Liver (tissue), 9 donors: ENCODE results near the gene OSBPL10. TPM values are rescaled to one million over a fixed set of nuclear protein-coding genes. Genes with fewer than 3 reads are reported as not detected.

Experiments used
- DNase-seq: peaks from one replicate; pipeline ENCODE4 v3.0.0-alpha.2; 2017; ENCODE audit warnings: low spot score
- H3K27ac ChIP-seq, 2 donors: one replicate each; pipeline ENCODE4 v1.7.0; 2013; ENCODE audit warnings: inconsistent platforms in 2 of 2, low read length in 2 of 2, control low read depth in 1 of 2, low read depth in 1 of 2, mild to moderate bottlenecking in 1 of 2
- H3K27me3 ChIP-seq, 4 donors: one replicate each; pipeline versions ENCODE4 v1.6.1 to v1.7.0; 2013; ENCODE audit warnings: low read length in 3 of 4, inconsistent platforms in 1 of 4, mild to moderate bottlenecking in 1 of 4, moderate library complexity in 1 of 4; ENCODE audit not compliant: control insufficient read depth in 4 of 4, insufficient read depth in 4 of 4
- H3K36me3 ChIP-seq, 4 donors: one replicate each; pipeline versions ENCODE4 v1.6.1 to v1.7.0; 2013; ENCODE audit warnings: low read length in 3 of 4, mild to moderate bottlenecking in 3 of 4, low read depth in 1 of 4, moderate library complexity in 1 of 4; ENCODE audit not compliant: control insufficient read depth in 4 of 4, insufficient read depth in 3 of 4
- H3K4me1 ChIP-seq, 4 donors: one replicate each; pipeline versions ENCODE4 v1.6.1 to v1.7.0; 2013; ENCODE audit warnings: low read length in 3 of 4, mild to moderate bottlenecking in 3 of 4, moderate library complexity in 1 of 4; ENCODE audit not compliant: control insufficient read depth in 4 of 4, insufficient read depth in 4 of 4
- H3K4me3 ChIP-seq, 3 donors: one replicate each; pipeline versions ENCODE4 v1.6.1 to v1.7.0; 2013; ENCODE audit warnings: low read length in 3 of 3, control low read depth in 1 of 3, low read depth in 1 of 3, mild to moderate bottlenecking in 1 of 3
- H3K9ac ChIP-seq, 2 donors: one replicate each; pipeline ENCODE4 v1.7.0; 2013; ENCODE audit warnings: low read length in 2 of 2, mild to moderate bottlenecking in 2 of 2, moderate library complexity in 2 of 2, control low read depth in 1 of 2, low read depth in 1 of 2
- H3K9me3 ChIP-seq, 4 donors: one replicate each; pipeline versions ENCODE4 v1.6.1 to v1.7.0; 2013; ENCODE audit warnings: low read length in 3 of 4; ENCODE audit not compliant: control insufficient read depth in 4 of 4
- CTCF ChIP-seq: fragments of 150-350 bp; IDR thresholded peaks from 2 replicates; pipeline ENCODE4 v1.5.1; 2017; ENCODE audit warnings: improper control_type of control experiment, low read depth, low read length; ENCODE audit not compliant: missing input control
- EGR1 ChIP-seq, 2 donors: IDR thresholded peaks; 2 replicates each; pipeline ENCODE4 v1.6.1; 2016 to 2018; ENCODE audit warnings: antibody characterized with exemption in 2 of 2, low read depth in 2 of 2
- FOXA1 ChIP-seq: IDR thresholded peaks from 2 replicates; pipeline ENCODE4 v1.6.1; 2016; ENCODE audit warnings: antibody characterized with exemption
- FOXA2 ChIP-seq: IDR thresholded peaks from 2 replicates; pipeline ENCODE4 v1.6.1; 2016; ENCODE audit warnings: antibody characterized with exemption
- GABPA ChIP-seq, 2 donors: IDR thresholded peaks in 1 of 2; conservative IDR thresholded peaks in 1 of 2; 2 replicates each; pipeline ENCODE4 v1.6.1; 2016; ENCODE audit warnings: antibody characterized with exemption in 2 of 2, mild to moderate bottlenecking in 1 of 2, moderate library complexity in 1 of 2
- HNF4A ChIP-seq, 2 donors: conservative IDR thresholded peaks; 2 replicates each; pipeline ENCODE4 v1.6.1; 2016; ENCODE audit warnings: antibody characterized with exemption in 2 of 2, mild to moderate bottlenecking in 2 of 2
- HNF4G ChIP-seq: IDR thresholded peaks from 2 replicates; pipeline ENCODE4 v1.6.1; 2016; ENCODE audit warnings: antibody characterized with exemption
- JUND ChIP-seq, 2 donors: IDR thresholded peaks; 2 replicates each; pipeline ENCODE4 v1.6.1; 2016; ENCODE audit warnings: antibody characterized with exemption in 2 of 2
- MAX ChIP-seq: IDR thresholded peaks from 2 replicates; pipeline ENCODE4 v1.6.1; 2016; ENCODE audit warnings: antibody characterized with exemption
- NR2F2 ChIP-seq: IDR thresholded peaks from 2 replicates; pipeline ENCODE4 v1.6.1; 2016; ENCODE audit warnings: antibody characterized with exemption
- RAD21 ChIP-seq, 2 donors: IDR thresholded peaks; 2 replicates each; pipeline ENCODE4 v1.6.1; 2016; ENCODE audit warnings: antibody characterized with exemption in 2 of 2, mild to moderate bottlenecking in 2 of 2
- REST ChIP-seq: IDR thresholded peaks from 2 replicates; pipeline ENCODE4 v1.6.1; 2016; ENCODE audit warnings: antibody characterized with exemption, mild to moderate bottlenecking
- RXRA ChIP-seq, 2 donors: IDR thresholded peaks; 2 replicates each; pipeline ENCODE4 v1.6.1; 2017 to 2018; ENCODE audit warnings: antibody characterized with exemption in 2 of 2, mild to moderate bottlenecking in 1 of 2
- SP1 ChIP-seq: IDR thresholded peaks from 2 replicates; pipeline ENCODE4 v1.6.1; 2018; ENCODE audit warnings: antibody characterized with exemption, mild to moderate bottlenecking
- TAF1 ChIP-seq: conservative IDR thresholded peaks from 2 replicates; pipeline ENCODE4 v1.6.1; 2016; ENCODE audit warnings: antibody characterized with exemption, mild to moderate bottlenecking
- YY1 ChIP-seq: IDR thresholded peaks from 2 replicates; pipeline ENCODE4 v1.6.1; 2016; ENCODE audit warnings: antibody characterized with exemption, mild to moderate bottlenecking
- WGBS: extraction: QIAGEN DNeasy Blood & Tissue Kit; methylation state at CpG from one replicate; pipeline ENCODE4 v1.1.7; 2013; 5-methylcytosine and 5-hydroxymethylcytosine counted together
- polyA plus RNA-seq, 2 donors: library from polyadenylated mRNA; stranded (reverse) in 1 of 2; unstranded in 1 of 2; fragments of 200-250 nt in 1 of 2; fragments of >200 nt in 1 of 2; fragmentation: Nextera tagmentation in 1 of 2; extraction: Ambion mirVana in 1 of 2; gene quantifications; one replicate each; pipeline versions ENCODE4 v1.2.1 to v1.2.3, GENCODE V29; 2013 to 2015
- total RNA-seq, 2 donors: library from RNA; depleted of rRNA; stranded (reverse); fragments of >200 nt; gene quantifications; one replicate each; pipeline ENCODE4 v1.2.3, GENCODE V29; 2014
- TF ChIP-seq, protein P1 (sequence below): IDR thresholded peaks from 2 replicates; pipeline ENCODE4 v1.6.1; 2016; ENCODE audit warnings: antibody characterized with exemption
- TF ChIP-seq, protein P2 (sequence below): IDR thresholded peaks from 2 replicates; pipeline ENCODE4 v1.6.1; 2016; ENCODE audit warnings: antibody characterized with exemption
- donor health status: healthy.
- donor health status: healthy.
- donor health status: healthy.
- donor health status: healthy.
- donor health status: healthy.

Gene OSBPL10
- total and polyA plus RNA-seq, 4 donors, result 0.75 to 4.0 (median 1.7) TPM

GRCh38 chr3:31752305-31753049 lies 228.6 kb downstream of the OSBPL10 start:
- no peak overlapping the region for H3K9ac ChIP-seq
- H3K36me3 ChIP-seq, result no peaks in the 10 kb centered on the region
- 75% methylated on average over 7 of the region's 7 CpGs for WGBS
- no peaks in the 10 kb centered on the region for H3K9me3 ChIP-seq
- H3K4me1 ChIP-seq, result no peaks in the 10 kb centered on the region
- no peak overlapping the region for H3K27ac ChIP-seq
- no peak overlapping the region for H3K4me3 ChIP-seq
- TF ChIP-seq NR2F2 (no peak), TAF1 (no peak), FOXA1 (no peak), MAX (no peak), RAD21 (IDR thresholded peaks at IDR 0.05) (no peak), FOXA2 (no peak), REST (no peak), JUND (IDR thresholded peaks at IDR 0.05) (no peak), RXRA (IDR thresholded peaks at IDR 0.05) (no peak), YY1 (no peak), HNF4A (conservative IDR thresholded peaks at IDR 0.05) (no peak), EGR1 (IDR thresholded peaks at IDR 0.05; ENCODE audit: low read depth in 2 of 2) (no peak), SP1 (no peak), GABPA (IDR thresholded peaks at IDR 0.05 in 1 of 2, conservative IDR thresholded peaks at IDR 0.05 in 1 of 2) (no peak), HNF4G (no peak), CTCF (no peak)
- TF ChIP-seq, protein P1, sequence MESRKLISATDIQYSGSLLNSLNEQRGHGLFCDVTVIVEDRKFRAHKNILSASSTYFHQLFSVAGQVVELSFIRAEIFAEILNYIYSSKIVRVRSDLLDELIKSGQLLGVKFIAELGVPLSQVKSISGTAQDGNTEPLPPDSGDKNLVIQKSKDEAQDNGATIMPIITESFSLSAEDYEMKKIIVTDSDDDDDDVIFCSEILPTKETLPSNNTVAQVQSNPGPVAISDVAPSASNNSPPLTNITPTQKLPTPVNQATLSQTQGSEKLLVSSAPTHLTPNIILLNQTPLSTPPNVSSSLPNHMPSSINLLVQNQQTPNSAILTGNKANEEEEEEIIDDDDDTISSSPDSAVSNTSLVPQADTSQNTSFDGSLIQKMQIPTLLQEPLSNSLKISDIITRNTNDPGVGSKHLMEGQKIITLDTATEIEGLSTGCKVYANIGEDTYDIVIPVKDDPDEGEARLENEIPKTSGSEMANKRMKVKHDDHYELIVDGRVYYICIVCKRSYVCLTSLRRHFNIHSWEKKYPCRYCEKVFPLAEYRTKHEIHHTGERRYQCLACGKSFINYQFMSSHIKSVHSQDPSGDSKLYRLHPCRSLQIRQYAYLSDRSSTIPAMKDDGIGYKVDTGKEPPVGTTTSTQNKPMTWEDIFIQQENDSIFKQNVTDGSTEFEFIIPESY, result no peak
- TF ChIP-seq, protein P2, sequence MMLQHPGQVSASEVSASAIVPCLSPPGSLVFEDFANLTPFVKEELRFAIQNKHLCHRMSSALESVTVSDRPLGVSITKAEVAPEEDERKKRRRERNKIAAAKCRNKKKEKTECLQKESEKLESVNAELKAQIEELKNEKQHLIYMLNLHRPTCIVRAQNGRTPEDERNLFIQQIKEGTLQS, result no peak
- no peak for DNase-seq
- no peaks in the 10 kb centered on the region for H3K27me3 ChIP-seq
